GM19035 (cell line): ENCODE data around the gene GAB3.

Experiments used
- ATAC-seq: cut with Tn5 transposase; IDR thresholded peaks from one replicate; pipeline ENCODE4 v1.9.1; 2021; ENCODE audit not compliant: unreplicated experiment

Gene GAB3

GRCh38 chrX:154751203-154751668 lies 359 bp upstream of the GAB3 start:
- peak; percentile 4 for ATAC-seq

GRCh38 chrX:154749856-154750255 lies 1.0 kb downstream of the GAB3 start:
- ATAC-seq: no peak

DNA sequence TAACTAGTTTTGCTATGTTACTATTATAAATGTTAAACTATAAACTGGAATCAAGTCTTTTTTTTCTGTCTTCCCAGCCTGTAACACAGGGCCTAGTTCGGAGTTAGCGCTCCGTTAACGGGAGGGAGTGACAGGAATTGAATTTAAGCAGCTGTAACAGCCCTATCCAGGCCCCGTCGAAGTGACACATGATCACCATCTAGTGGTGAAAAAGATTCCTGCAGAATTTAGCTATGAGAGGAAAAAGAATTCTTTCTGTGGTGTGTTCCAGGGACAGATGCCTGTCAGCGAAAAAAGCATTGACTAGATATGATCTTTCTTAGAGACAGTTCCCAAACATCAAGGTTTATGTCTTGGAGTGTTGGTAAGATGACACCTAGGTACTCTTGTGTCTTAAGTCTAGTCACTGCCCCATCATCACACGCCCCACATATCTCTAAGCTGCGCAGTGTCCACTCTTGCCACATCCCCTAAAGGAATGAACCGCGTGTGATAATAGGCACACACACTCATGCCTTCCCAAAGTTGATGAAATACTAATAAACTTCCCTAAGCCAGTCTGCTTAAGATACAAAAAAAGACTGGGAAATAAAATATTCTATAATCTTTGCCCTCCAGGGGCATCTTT lies 2.1 kb downstream of the GAB3 start:
- ATAC-seq: no peak

- no peak for ATAC-seq
These were observed 8.3 kb downstream of the GAB3 start for GRCh38 chrX:154742613-154743012.

GRCh38 chrX:154739952-154740465 lies 10.9 kb downstream of the GAB3 start:
- no peak for ATAC-seq

DNA sequence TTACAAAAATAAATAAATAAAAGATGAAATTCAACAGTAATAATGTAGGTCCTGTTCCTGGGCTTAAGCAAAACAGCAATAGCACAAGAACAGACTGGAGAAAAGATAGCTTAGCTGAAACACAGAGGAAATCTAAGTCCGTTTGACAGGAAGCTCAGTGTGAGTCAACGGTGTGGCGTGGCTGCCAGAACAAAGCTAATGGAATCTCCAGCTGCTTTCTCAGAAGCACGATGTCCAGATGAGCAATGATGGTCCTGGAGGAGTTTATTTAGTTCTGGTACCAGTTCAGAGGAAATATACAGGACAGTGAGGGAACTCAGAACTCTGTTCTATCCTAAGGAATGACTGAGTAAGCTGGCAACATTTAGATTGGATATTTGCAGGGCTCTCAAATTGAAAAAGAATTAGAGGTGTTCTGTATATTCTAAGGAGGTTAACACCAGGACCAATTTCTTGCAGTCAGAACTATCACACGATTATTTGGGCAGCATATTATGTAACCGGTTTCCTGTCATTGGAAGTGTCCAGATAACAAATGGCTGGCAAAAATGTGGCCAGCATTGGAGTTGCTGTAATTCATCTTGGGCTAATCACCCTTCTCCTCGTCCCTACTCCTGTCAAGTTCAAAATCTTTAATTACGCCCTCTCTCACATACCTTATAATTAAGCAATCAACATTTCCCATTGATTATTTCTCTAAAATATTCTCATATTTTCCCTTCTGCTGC lies 12.7 kb downstream of the GAB3 start:
- ATAC-seq: no peak

- ATAC-seq: no peak
These were observed 13.7 kb downstream of the GAB3 start for GRCh38 chrX:154737136-154737535.

- no peak for ATAC-seq
These were observed 15.0 kb downstream of the GAB3 start for GRCh38 chrX:154735695-154736393.

- ATAC-seq: no peak
These were observed 16.7 kb downstream of the GAB3 start for GRCh38 chrX:154734061-154734781.

GRCh38 chrX:154733066-154733425 lies 17.8 kb downstream of the GAB3 start:
- no peak for ATAC-seq

DNA sequence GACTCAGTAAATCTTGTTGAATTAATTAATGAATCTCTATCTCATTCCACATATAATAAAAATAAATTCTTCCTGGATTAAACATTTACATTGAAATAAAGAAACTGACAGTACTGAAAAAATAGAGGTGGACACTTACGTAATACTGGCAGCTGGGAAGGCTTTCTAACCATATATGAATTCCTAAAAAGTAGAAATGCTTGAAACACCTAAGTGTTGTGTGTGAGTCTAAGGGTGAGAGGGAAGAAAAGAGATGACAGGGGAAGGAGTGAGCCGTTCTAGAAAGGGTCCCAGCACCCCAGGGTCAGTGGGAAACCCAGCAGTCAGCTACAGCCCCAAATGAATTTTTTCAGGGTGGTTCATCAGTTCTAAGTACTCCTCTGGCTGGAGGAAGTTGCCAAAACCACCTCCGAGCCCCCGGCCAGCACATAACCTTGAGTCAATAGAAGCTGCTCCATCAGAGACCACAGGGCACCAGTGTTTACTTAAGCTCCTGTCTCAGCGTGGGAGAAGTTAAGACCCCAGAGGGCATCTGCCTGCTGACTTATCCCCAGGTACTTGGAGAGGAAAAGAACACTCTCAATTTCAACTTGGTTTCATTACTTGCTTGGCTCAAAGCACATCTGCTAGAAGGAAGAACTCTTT lies 18.3 kb downstream of the GAB3 start:
- ATAC-seq: no peak

DNA sequence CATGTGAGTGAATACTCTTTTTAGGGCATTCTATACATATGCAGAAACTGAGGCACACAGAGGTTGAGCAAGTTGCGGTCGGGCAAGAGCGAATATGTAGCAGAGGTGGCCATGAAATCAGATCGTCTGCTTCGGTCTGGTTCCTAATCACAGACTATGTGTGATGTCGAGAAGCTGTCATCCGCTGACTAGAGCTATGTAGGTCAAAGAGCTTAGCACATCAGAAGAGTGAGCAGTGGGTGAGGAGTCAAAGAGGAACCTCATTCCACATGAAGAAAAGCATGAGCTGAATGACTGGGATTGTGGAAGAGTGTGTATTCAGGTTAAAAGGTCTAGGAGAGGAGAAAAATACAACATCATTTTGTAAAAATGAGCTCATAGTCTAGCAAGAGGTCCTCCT lies 19.0 kb downstream of the GAB3 start:
- no peak for ATAC-seq

DNA sequence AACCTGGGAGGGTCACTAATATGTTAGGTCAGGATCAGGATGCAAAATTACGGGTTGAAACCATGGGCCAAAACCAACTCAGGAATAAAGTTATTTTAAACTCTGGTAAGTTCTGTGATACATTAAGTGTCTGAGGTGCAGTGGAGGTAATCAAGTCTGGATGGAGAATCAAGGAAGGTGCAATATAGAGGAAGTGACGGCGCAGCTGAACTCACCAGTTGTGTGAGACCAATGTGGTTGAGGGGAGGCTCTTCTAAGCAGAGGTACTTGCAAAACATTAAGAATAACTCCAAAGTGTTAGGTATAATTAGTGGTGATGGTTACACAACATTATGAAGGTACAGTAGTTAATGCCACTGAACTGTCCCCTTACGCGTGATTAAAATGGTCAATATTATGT lies 19.7 kb downstream of the GAB3 start:
- ATAC-seq: no peak

- ATAC-seq: no peak
These were observed 20.5 kb downstream of the GAB3 start for GRCh38 chrX:154730253-154730891.

GRCh38 chrX:154729439-154729838 lies 21.4 kb downstream of the GAB3 start:
- ATAC-seq: no peak

- no peak for ATAC-seq
These were observed 22.3 kb downstream of the GAB3 start for GRCh38 chrX:154728431-154729190.

DNA sequence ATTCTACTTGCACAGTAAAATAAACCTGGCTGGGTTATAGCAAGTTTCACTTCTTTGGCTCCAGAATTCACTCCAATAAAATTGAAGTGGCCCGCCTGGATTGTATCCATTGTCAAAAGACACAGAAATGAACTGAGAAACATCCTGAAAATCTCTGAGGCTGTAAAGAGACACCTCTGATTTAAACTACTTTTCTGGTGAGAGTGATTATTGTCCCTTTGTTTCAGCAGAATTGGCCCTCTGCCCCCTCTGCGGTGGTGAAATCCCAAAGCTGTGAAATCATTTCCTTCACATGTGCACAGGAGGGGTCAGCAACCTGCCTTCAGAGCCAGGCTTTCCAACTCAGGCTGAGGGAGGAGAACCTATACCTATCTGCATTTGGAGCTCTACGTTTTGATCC lies 23.0 kb downstream of the GAB3 start:
- no peak for ATAC-seq

- ATAC-seq: no peak
These were observed 23.5 kb downstream of the GAB3 start for GRCh38 chrX:154727418-154727817.

- ATAC-seq: peak; percentile 47
These were observed 25.7 kb downstream of the GAB3 start for GRCh38 chrX:154724993-154725756.
